Stimulated activated memory B cell treated with anti-CD40 and anti-IgM and Interleukin-4, amounts not matched to agents 10 μg/mL and 1 μg/mL and 100 μg/mL, for 72 hours (primary cell): ENCODE results near the gene RGL1.

Source experiments
- ATAC-seq: fragments of 150-1000 bp; cut with Tn5 transposase; 2 replicates; pipeline ENCODE4 v1.10.0; 2021
- H3K27ac Mint-ChIP-seq: one replicate; pipeline ENCODE4 v1.8.0; 2022; ENCODE audit warnings: mild to moderate bottlenecking, mixed read lengths
- H3K27me3 Mint-ChIP-seq: one replicate; pipeline ENCODE4 v1.8.0; 2022; ENCODE audit warnings: mixed read lengths
- H3K36me3 Mint-ChIP-seq: one replicate; pipeline ENCODE4 v1.8.0; 2022; ENCODE audit warnings: mixed read lengths
- H3K4me1 Mint-ChIP-seq: one replicate; pipeline ENCODE4 v1.8.0; 2022; ENCODE audit warnings: mixed read lengths
- H3K4me3 Mint-ChIP-seq: one replicate; pipeline ENCODE4 v1.8.0; 2022; ENCODE audit warnings: mild to moderate bottlenecking, moderate library complexity, mixed read lengths
- H3K9me3 Mint-ChIP-seq: one replicate; pipeline ENCODE4 v1.8.0; 2022; ENCODE audit warnings: mixed read lengths

RGL1 gene

DNA sequence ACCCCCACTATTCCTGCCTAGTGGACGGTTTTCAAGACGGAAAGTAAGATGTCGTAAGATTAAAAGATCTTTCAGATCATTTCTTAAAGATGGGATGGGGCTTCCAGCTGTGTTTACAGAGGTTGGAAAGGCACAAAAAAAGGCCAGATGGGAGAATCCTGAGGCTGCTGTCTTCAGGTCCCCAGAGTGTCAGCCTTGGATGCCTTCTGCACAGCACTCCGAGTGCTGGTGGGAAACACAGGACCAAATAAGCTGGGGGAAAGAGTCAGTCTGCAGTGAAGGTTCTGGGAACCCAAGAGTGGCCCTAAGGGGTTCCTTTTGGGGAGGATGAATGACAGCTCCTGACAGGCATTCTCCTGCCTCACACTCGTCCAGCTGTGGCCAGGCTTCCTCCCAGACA, 136.1 kb downstream of the RGL1 start:
- ATAC-seq, result no peak
- Mint-ChIP-seq H3K27me3 (peaks cover 32% of the 10 kb centered on the region), H3K27ac (no peak overlapping the region), H3K4me1 (peaks cover 11% of the 10 kb centered on the region), H3K36me3 (no peaks in the 10 kb centered on the region), H3K9me3 (no peaks in the 10 kb centered on the region), H3K4me3 (no peak overlapping the region)

GRCh38 chr1:183942933-183943693, 138.2 kb downstream of the RGL1 start:
- H3K4me1 Mint-ChIP-seq, result peaks cover 11% of the 10 kb centered on the region
- H3K9me3 Mint-ChIP-seq, result no peaks in the 10 kb centered on the region
- H3K4me3 Mint-ChIP-seq, result peak overlapping the region; percentile 1
- peaks cover 45% of the 10 kb centered on the region for H3K27me3 Mint-ChIP-seq
- no peaks in the 10 kb centered on the region for H3K36me3 Mint-ChIP-seq
- ATAC-seq, result peak; percentile 68
- peak overlapping the region; percentile 55 for H3K27ac Mint-ChIP-seq

- H3K27me3 Mint-ChIP-seq, result peaks cover 55% of the 10 kb centered on the region
- no peak for ATAC-seq
- H3K4me3 Mint-ChIP-seq, result no peak overlapping the region
- H3K36me3 Mint-ChIP-seq, result no peaks in the 10 kb centered on the region
- no peaks in the 10 kb centered on the region for H3K9me3 Mint-ChIP-seq
- H3K4me1 Mint-ChIP-seq, result peaks cover 11% of the 10 kb centered on the region
- H3K27ac Mint-ChIP-seq, result no peak overlapping the region
Measured at GRCh38 chr1:183945428-183946319, 140.8 kb downstream of the RGL1 start.

DNA sequence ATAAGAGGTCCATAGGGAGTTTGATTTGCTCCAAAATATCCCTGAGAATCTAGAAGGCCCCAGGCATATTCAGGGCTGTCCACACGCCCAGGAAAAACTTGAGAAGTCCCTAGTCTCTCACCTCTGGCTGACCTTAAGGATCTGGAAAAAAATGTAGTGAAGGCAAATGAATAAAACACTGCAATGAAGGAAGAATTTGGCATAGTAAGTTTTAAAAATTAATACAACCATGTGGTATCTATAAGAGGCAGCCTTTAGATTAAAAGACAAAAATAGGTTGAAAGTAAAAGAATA, 141.3 kb downstream of the RGL1 start:
- Mint-ChIP-seq H3K9me3 (no peaks in the 10 kb centered on the region), H3K4me3 (no peak overlapping the region), H3K27me3 (peaks cover 61% of the 10 kb centered on the region), H3K27ac (no peak overlapping the region), H3K36me3 (no peaks in the 10 kb centered on the region), H3K4me1 (peaks cover 11% of the 10 kb centered on the region)
- no peak for ATAC-seq

DNA sequence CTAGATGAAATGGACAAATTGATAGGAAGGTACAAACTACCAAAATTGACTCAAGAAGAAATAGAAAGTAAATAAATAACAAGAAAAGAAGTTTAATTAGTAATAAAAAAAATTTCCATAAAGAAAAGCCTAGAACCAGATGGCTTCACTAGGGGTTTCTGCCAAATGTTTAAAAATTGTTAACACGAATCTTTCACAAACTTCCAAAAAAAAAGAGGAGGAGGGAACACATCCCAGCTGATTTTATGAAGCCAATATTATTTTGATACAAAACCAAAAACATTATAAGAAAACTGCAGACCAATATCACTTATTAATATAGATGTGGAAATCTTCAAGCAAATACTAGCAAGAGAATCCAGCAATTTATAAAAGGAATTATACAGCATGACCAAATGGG, 143.1 kb downstream of the RGL1 start:
- H3K4me1 Mint-ChIP-seq, result peaks cover 6% of the 10 kb centered on the region
- no peaks in the 10 kb centered on the region for H3K9me3 Mint-ChIP-seq
- H3K27ac Mint-ChIP-seq, result no peak overlapping the region
- no peak overlapping the region for H3K4me3 Mint-ChIP-seq
- H3K27me3 Mint-ChIP-seq, result peaks cover 58% of the 10 kb centered on the region
- H3K36me3 Mint-ChIP-seq, result no peaks in the 10 kb centered on the region
- ATAC-seq, result no peak

- peaks cover 27% of the 10 kb centered on the region for H3K27me3 Mint-ChIP-seq
- H3K36me3 Mint-ChIP-seq, result no peaks in the 10 kb centered on the region
- no peak for ATAC-seq
- no peak overlapping the region for H3K4me3 Mint-ChIP-seq
- H3K4me1 Mint-ChIP-seq, result no peaks in the 10 kb centered on the region
- H3K27ac Mint-ChIP-seq, result no peak overlapping the region
- no peaks in the 10 kb centered on the region for H3K9me3 Mint-ChIP-seq
Measured at GRCh38 chr1:183952101-183952500, 147.2 kb downstream of the RGL1 start.

DNA sequence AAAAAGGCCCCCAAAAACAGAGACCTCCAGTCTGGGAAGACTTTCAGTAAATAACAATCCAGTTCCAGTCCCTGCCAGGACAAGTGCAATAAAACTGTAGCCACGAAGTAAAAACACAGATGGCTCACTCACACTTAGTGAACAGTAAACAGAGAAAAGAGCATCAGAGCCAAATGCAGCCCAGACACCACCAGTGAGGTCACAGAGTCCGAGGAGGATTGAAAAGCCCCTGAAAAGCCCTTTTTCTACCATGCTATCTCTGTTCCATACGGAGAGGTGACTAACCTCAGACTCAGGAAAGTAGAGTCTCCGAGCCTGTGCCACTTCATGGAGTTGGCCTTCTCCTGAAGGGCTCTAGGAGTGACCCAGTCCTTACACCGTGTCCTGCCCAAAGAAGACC, 148.1 kb downstream of the RGL1 start:
- Mint-ChIP-seq H3K27ac (peak overlapping the region; percentile 8), H3K9me3 (no peaks in the 10 kb centered on the region), H3K36me3 (no peaks in the 10 kb centered on the region), H3K27me3 (peaks cover 18% of the 10 kb centered on the region), H3K4me1 (no peaks in the 10 kb centered on the region), H3K4me3 (no peak overlapping the region)
- peak; percentile 46 for ATAC-seq

- no peaks in the 10 kb centered on the region for H3K36me3 Mint-ChIP-seq
- no peaks in the 10 kb centered on the region for H3K9me3 Mint-ChIP-seq
- H3K27me3 Mint-ChIP-seq, result peaks cover 9% of the 10 kb centered on the region
- no peaks in the 10 kb centered on the region for H3K4me1 Mint-ChIP-seq
- ATAC-seq, result no peak
- no peak overlapping the region for H3K27ac Mint-ChIP-seq
- H3K4me3 Mint-ChIP-seq, result no peak overlapping the region
Measured at GRCh38 chr1:183954496-183954895, 149.6 kb downstream of the RGL1 start.

DNA sequence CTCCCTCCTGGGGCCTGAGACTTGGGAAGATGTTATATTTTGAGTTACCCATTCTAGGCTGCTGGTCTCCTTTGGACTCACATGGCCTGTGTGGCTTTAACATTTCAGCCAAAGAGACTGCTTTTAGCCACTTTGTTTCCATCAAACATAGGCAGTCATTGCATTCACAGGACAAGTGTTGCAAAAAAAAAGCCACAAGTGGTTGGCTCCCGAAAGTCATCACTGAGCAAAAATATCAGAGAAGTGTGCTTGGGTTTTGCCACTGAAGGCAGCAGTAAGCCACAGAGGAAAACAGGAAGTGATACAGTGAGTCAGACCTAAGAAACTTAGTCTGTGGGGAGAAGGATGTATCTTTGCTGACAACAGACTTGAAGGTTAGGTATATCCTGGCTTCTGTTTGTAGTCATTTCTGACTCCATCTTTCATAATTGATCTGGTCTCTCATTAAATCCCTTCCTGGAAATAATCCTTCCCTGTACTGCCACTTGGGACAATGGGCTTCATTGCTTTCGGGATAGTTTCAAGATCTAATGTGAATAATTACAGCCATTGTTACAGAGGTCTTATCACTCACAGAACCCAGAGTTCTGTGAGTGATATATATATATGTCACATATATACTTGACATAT, 151.8 kb downstream of the RGL1 start:
- H3K4me1 Mint-ChIP-seq, result no peaks in the 10 kb centered on the region
- no peaks in the 10 kb centered on the region for H3K9me3 Mint-ChIP-seq
- no peaks in the 10 kb centered on the region for H3K36me3 Mint-ChIP-seq
- peak; percentile 96 for ATAC-seq
- no peak overlapping the region for H3K27ac Mint-ChIP-seq
- no peaks in the 10 kb centered on the region for H3K27me3 Mint-ChIP-seq
- no peak overlapping the region for H3K4me3 Mint-ChIP-seq

DNA sequence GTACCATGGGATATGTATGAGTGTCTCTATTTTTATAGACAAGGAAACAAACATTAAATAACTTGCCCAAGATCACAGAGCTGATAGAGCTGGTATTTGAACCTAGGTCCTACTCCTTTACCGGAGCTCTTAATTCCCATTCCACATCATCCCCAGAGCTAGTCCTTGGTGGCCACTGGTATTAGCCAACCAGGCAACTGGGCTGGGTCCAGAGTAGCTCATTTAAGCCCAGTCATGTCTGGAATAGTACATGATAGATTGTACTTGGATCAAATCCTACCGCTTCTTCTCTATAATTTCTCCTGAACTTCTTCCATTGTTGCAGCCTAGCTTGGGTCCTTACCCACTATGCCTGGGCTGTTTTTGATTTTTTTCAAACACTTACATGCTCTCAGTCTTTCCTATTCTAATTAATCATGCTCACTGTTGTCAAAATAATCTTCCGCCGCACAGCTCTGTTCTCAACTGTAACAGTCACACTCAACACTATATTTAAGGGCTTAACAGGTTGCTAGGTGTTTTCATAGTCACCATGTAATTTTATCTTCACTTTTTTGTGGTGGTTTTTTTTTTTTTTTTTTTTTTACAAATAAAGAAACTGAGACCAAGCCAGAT, 152.4 kb downstream of the RGL1 start:
- no peaks in the 10 kb centered on the region for H3K36me3 Mint-ChIP-seq
- no peaks in the 10 kb centered on the region for H3K9me3 Mint-ChIP-seq
- no peak overlapping the region for H3K27ac Mint-ChIP-seq
- ATAC-seq, result no peak
- H3K4me1 Mint-ChIP-seq, result no peaks in the 10 kb centered on the region
- H3K4me3 Mint-ChIP-seq, result no peak overlapping the region
- H3K27me3 Mint-ChIP-seq, result peaks cover under 1% of the 10 kb centered on the region

GRCh38 chr1:183958958-183959357, 154.0 kb downstream of the RGL1 start:
- Mint-ChIP-seq H3K9me3 (no peaks in the 10 kb centered on the region), H3K4me3 (no peak overlapping the region), H3K4me1 (no peaks in the 10 kb centered on the region), H3K36me3 (no peaks in the 10 kb centered on the region), H3K27ac (no peak overlapping the region), H3K27me3 (peaks cover 13% of the 10 kb centered on the region)
- ATAC-seq, result no peak

DNA sequence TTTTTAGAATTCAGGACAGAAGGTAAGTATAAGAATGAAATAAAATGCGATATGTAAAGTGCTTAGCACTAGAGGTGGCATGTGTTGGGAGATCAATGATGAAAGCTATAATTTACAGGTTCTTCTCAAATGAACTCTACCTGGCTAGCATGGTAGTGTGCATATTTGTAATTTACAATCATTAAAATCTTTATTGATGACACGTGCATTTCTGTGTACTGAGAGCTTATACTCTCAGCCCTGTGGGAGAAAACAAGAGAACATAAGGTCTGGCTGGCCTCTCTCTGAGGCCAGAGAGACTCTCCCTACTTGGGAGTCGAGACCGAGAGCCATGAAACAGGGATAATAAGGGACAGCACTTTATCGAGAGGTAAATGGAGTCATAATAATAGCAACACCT, 156.2 kb downstream of the RGL1 start:
- H3K9me3 Mint-ChIP-seq, result no peaks in the 10 kb centered on the region

DNA sequence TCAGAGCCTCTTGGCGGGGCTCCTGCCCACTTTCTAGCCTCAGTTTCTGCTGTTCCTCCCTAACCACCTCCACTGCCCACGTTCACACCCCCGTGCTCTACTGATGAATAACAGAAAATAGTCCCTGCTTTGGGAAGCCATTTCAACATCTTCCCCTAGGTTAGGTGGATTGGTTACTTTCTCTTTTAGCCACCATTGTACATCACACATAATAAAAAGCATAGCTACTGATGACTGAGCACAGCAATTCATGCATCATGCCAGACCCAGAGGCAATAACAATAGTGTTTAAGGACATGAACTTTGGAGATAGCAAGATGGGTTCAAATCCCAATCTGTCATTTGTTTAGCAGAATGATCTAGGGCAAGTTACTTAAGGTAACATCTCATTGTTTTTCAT, 158.0 kb downstream of the RGL1 start:
- no peaks in the 10 kb centered on the region for H3K4me1 Mint-ChIP-seq
- no peaks in the 10 kb centered on the region for H3K36me3 Mint-ChIP-seq
- H3K4me3 Mint-ChIP-seq, result no peak overlapping the region
- peaks cover 45% of the 10 kb centered on the region for H3K27me3 Mint-ChIP-seq
- H3K9me3 Mint-ChIP-seq, result no peaks in the 10 kb centered on the region
- H3K27ac Mint-ChIP-seq, result no peak overlapping the region
- ATAC-seq, result no peak

More for the DNA sequence above, 156.2 kb downstream of the RGL1 start:
- Mint-ChIP-seq H3K4me3 (no peak overlapping the region), H3K27ac (no peak overlapping the region), H3K36me3 (no peaks in the 10 kb centered on the region), H3K4me1 (no peaks in the 10 kb centered on the region), H3K27me3 (peaks cover 32% of the 10 kb centered on the region)
- ATAC-seq, result no peak

DNA sequence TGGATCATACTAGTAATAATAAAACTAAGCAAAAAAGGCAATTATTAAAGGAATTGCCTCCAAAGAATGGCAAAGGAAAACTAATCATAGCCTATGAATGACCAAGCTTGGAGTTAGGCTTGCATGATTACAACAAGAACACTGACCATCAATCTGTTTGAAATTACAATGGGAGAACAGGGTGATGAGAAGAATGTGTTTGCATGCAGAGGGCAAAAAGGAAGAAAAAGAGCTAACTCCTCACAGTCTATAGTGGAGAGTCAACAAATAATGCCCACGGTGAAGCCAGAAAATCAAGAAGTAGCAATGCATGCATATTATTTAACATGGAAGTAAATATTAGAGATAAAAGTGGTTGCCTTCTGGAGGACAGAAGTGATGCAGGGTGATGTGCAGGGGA, 160.8 kb downstream of the RGL1 start:
- no peaks in the 10 kb centered on the region for H3K36me3 Mint-ChIP-seq
- H3K4me1 Mint-ChIP-seq, result no peaks in the 10 kb centered on the region
- H3K27me3 Mint-ChIP-seq, result peaks cover 45% of the 10 kb centered on the region
- no peak overlapping the region for H3K27ac Mint-ChIP-seq
- no peak overlapping the region for H3K4me3 Mint-ChIP-seq
- H3K9me3 Mint-ChIP-seq, result no peaks in the 10 kb centered on the region
- no peak for ATAC-seq

DNA sequence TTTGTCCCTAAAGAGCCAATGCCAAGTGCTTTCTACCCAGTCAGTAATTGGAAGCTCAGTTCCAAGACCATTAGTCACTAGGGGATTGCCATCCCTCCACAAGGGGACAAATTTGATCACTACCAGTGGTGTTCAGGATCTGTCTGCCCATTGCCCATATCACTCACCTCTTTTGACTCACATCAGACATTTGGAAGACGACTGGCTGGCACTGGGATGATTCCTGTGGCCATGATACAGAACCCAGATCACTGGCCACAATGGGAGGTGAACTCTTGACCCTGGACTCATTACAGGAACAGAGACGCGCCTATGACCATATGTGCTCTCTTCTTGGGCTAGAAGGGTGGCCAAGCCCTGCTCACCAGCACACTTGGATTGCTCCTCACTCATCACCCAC, 161.6 kb downstream of the RGL1 start:
- no peaks in the 10 kb centered on the region for H3K9me3 Mint-ChIP-seq
- H3K27me3 Mint-ChIP-seq, result peaks cover 45% of the 10 kb centered on the region
- no peaks in the 10 kb centered on the region for H3K36me3 Mint-ChIP-seq
- H3K4me1 Mint-ChIP-seq, result no peaks in the 10 kb centered on the region
- no peak overlapping the region for H3K4me3 Mint-ChIP-seq
- no peak overlapping the region for H3K27ac Mint-ChIP-seq
- ATAC-seq, result no peak
